H9 (cell line): Measurements from ENCODE around the gene TTC33. TPM values are rescaled to one million over a fixed set of nuclear protein-coding genes. Genes with fewer than 3 reads are reported as not detected.

ENCODE experiments used
- DNase-seq: peaks from one replicate; pipeline ENCODE4 v3.0.0-alpha.2; 2017
- H2AFZ ChIP-seq: one replicate; pipeline ENCODE4 v1.6.1; 2013; ENCODE audit warnings: mild to moderate bottlenecking, low read length, control low read depth, moderate library complexity
- H2AK5ac ChIP-seq: 2 replicates; pipeline ENCODE4 v1.6.1; 2013; ENCODE audit warnings: low read length, control low read depth, mixed read lengths; ENCODE audit not compliant: insufficient read length
- H2BK120ac ChIP-seq: one replicate; pipeline ENCODE4 v1.6.1; 2013; ENCODE audit warnings: low read depth, mild to moderate bottlenecking, low read length, control low read depth, inconsistent platforms; ENCODE audit not compliant: poor library complexity, severe bottlenecking
- H2BK12ac ChIP-seq: 2 replicates; pipeline ENCODE4 v1.6.1; 2013; ENCODE audit warnings: low read length, control low read depth, mixed read lengths, low read depth; ENCODE audit not compliant: insufficient read length
- H2BK15ac ChIP-seq: 2 replicates; pipeline ENCODE4 v1.6.1; 2013; ENCODE audit warnings: low read depth, low read length, control low read depth
- H2BK20ac ChIP-seq: one replicate; pipeline ENCODE4 v1.6.1; 2013; ENCODE audit warnings: low read depth, mild to moderate bottlenecking, low read length, control low read depth, inconsistent platforms; ENCODE audit not compliant: poor library complexity, severe bottlenecking
- H2BK5ac ChIP-seq: 2 replicates; pipeline ENCODE4 v1.6.1; 2013; ENCODE audit warnings: low read length, control low read depth, mixed read lengths; ENCODE audit not compliant: insufficient read length
- H3K14ac ChIP-seq: 2 replicates; pipeline ENCODE4 v1.6.1; 2013; ENCODE audit warnings: low read length, control low read depth; ENCODE audit not compliant: insufficient read depth
- H3K18ac ChIP-seq: 2 replicates; pipeline ENCODE4 v1.6.1; 2013; ENCODE audit warnings: low read depth, mild to moderate bottlenecking, mixed read lengths, low read length, control low read depth; ENCODE audit not compliant: insufficient read length
- H3K23ac ChIP-seq: 2 replicates; pipeline ENCODE4 v1.6.1; 2013; ENCODE audit warnings: low read length, control low read depth, mixed read lengths, low read depth; ENCODE audit not compliant: insufficient read length
- H3K23me2 ChIP-seq: 2 replicates; pipeline ENCODE4 v1.6.1; 2013; ENCODE audit warnings: low read depth, mild to moderate bottlenecking, mixed read lengths, low read length, control low read depth; ENCODE audit not compliant: insufficient read length, poor library complexity, severe bottlenecking
- H3K27ac ChIP-seq: 2 replicates; pipeline ENCODE4 v1.5.1; 2013; ENCODE audit warnings: low read length, control low read depth, mixed read lengths, low read depth; ENCODE audit not compliant: insufficient read length
- H3K27me3 ChIP-seq: 2 replicates; pipeline ENCODE4 v1.6.1; 2013; ENCODE audit warnings: low read length, control low read depth, inconsistent platforms; ENCODE audit not compliant: insufficient read depth
- H3K4ac ChIP-seq: 2 replicates; pipeline ENCODE4 v1.6.1; 2013; ENCODE audit warnings: low read depth, mild to moderate bottlenecking, control low read depth, inconsistent platforms, low read length, moderate library complexity
- H3K4me1 ChIP-seq: 2 replicates; pipeline ENCODE4 v1.6.1; 2013; ENCODE audit warnings: low read length, control low read depth, inconsistent platforms; ENCODE audit not compliant: insufficient read depth
- H3K4me2 ChIP-seq: 2 replicates; pipeline ENCODE4 v1.6.1; 2013; ENCODE audit warnings: low read length, control low read depth, mixed read lengths; ENCODE audit not compliant: insufficient read length, insufficient read depth
- H3K56ac ChIP-seq: 2 replicates; pipeline ENCODE4 v1.6.1; 2013; ENCODE audit warnings: low read depth, mild to moderate bottlenecking, mixed read lengths, low read length, control low read depth; ENCODE audit not compliant: insufficient read length
- H3K79me1 ChIP-seq: 2 replicates; pipeline ENCODE4 v1.6.1; 2013; ENCODE audit warnings: low read depth, mild to moderate bottlenecking, moderate library complexity, low read length, control low read depth, inconsistent platforms; ENCODE audit not compliant: insufficient read depth, poor library complexity, severe bottlenecking
- H3K79me2 ChIP-seq: 2 replicates; pipeline ENCODE4 v1.6.1; 2013; ENCODE audit warnings: low read length, control low read depth, inconsistent platforms; ENCODE audit not compliant: insufficient read depth
- H3K9ac ChIP-seq: 2 replicates; pipeline ENCODE4 v1.6.1; 2013; ENCODE audit warnings: low read length, control low read depth, mixed read lengths; ENCODE audit not compliant: insufficient read length; ENCODE audit errors: extremely low read depth
- H3K9me3 ChIP-seq: one replicate; pipeline ENCODE4 v1.6.1; 2013; ENCODE audit warnings: low read depth, low read length, inconsistent platforms; ENCODE audit not compliant: control insufficient read depth
- H3T11ph ChIP-seq: one replicate; pipeline ENCODE4 v1.6.1; 2013; ENCODE audit warnings: mild to moderate bottlenecking, low read length, control low read depth, inconsistent platforms
- H4K20me1 ChIP-seq: one replicate; pipeline ENCODE4 v1.6.1; 2013; ENCODE audit not compliant: control insufficient read depth, insufficient read length, insufficient read depth
- H4K5ac ChIP-seq: 2 replicates; pipeline ENCODE4 v1.6.1; 2013; ENCODE audit warnings: low read depth, mild to moderate bottlenecking, mixed read lengths, low read length, control low read depth; ENCODE audit not compliant: insufficient read length
- H4K8ac ChIP-seq: replicated peaks from 2 replicates; pipeline ENCODE4 v1.6.1; 2013; ENCODE audit warnings: low read length, control low read depth, mixed read lengths, low read depth; ENCODE audit not compliant: insufficient read length
- H4K91ac ChIP-seq: 2 replicates; pipeline ENCODE4 v1.6.1; 2013; ENCODE audit warnings: low read depth, mild to moderate bottlenecking, moderate library complexity, mixed read lengths, low read length, control low read depth; ENCODE audit not compliant: insufficient read length
- H3K27ac Mint-ChIP-seq, 3 experiments: 2 replicates in 2 of 3; 3 replicates in 1 of 3; pipeline ENCODE4 v1.8.0; 2020 to 2021; ENCODE audit warnings: mixed read lengths in 3 of 3, mild to moderate bottlenecking in 1 of 3, moderate library complexity in 1 of 3
- H3K27me3 Mint-ChIP-seq: 2 replicates; pipeline ENCODE4 v1.8.0; 2021; ENCODE audit warnings: low read depth, mild to moderate bottlenecking, moderate library complexity, mixed read lengths
- H3K36me3 Mint-ChIP-seq, 3 experiments: 2 replicates in 2 of 3; 3 replicates in 1 of 3; pipeline ENCODE4 v1.8.0; 2020 to 2021; ENCODE audit warnings: low read depth in 3 of 3, mixed read lengths in 3 of 3; ENCODE audit not compliant: insufficient read depth in 1 of 3
- H3K4me1 Mint-ChIP-seq, 2 experiments: 2 replicates each; pipeline ENCODE4 v1.8.0; 2020; ENCODE audit warnings: mixed read lengths in 2 of 2
- H3K4me3 Mint-ChIP-seq, 2 experiments: 2 replicates in 1 of 2; 3 replicates in 1 of 2; pipeline ENCODE4 v1.8.0; 2020 to 2021; ENCODE audit warnings: mild to moderate bottlenecking in 2 of 2, mixed read lengths in 2 of 2, moderate library complexity in 1 of 2
- H3K9me3 Mint-ChIP-seq, 2 experiments: 2 replicates in 1 of 2; 3 replicates in 1 of 2; pipeline ENCODE4 v1.8.0; 2020; ENCODE audit warnings: mild to moderate bottlenecking in 2 of 2, mixed read lengths in 2 of 2, moderate library complexity in 1 of 2
- CTCF ChIP-seq: fragments of 200-600 bp; sonication (generic); conservative IDR thresholded peaks from 3 replicates; pipeline ENCODE4 v1.8.0; 2021; ENCODE audit warnings: antibody characterized with exemption, mild to moderate bottlenecking
- WGBS: extraction: QIAGEN DNeasy Blood & Tissue Kit; methylation state at CpG from one replicate; pipeline ENCODE4 v1.1.7; 2013; ENCODE audit warnings: missing lambda C conversion rate, low lambda C conversion rate, mixed read lengths; ENCODE audit not compliant: insufficient read length; ENCODE audit errors: extremely low coverage; 5-methylcytosine and 5-hydroxymethylcytosine counted together
- total RNA-seq: library from RNA; stranded (reverse); gene quantifications from 2 replicates; pipeline ENCODE4 v1.2.1, GENCODE V29; 2021

Gene TTC33
- total RNA-seq, 1 experiment from 2014 or later: 7.3 TPM

GRCh38 chr5:40774623-40775022 is 18.9 kb upstream of the TTC33 start:
- no peak overlapping the region for H3K18ac ChIP-seq

More at GRCh38 chr5:40774623-40775022, 18.9 kb upstream of the TTC33 start:
- H3K36me3 Mint-ChIP-seq: peaks cover 10 to 40% (median 27%) of the 10 kb centered on the region in 3 experiments; a peak in 6 of 7 replicates
- no peak overlapping the region for H2BK120ac ChIP-seq
- no peak for DNase-seq
- H3K4ac ChIP-seq: no peak overlapping the region
- H2BK15ac ChIP-seq: no peak overlapping the region
- H2AFZ ChIP-seq: no peak overlapping the region
- no peak overlapping the region for H4K8ac ChIP-seq
- no peak overlapping the region for H3K14ac ChIP-seq
- H4K91ac ChIP-seq: no peak overlapping the region
- no peak overlapping the region for H3K23ac ChIP-seq
- no peak overlapping the region for H2BK20ac ChIP-seq
- no peaks in the 10 kb centered on the region for H3K9me3 Mint-ChIP-seq
- no peaks in the 10 kb centered on the region for H3K27me3 ChIP-seq
- H2AK5ac ChIP-seq: no peak overlapping the region
- H3K27ac ChIP-seq: no peak overlapping the region
- no peak overlapping the region for H2BK5ac ChIP-seq
- no peaks in the 10 kb centered on the region for H3K9me3 ChIP-seq
- H3K9ac ChIP-seq: no peak overlapping the region
- no peaks in the 10 kb centered on the region for H3K4me1 Mint-ChIP-seq
- no CpG with 5 or more reads among the region's 1 CpG for WGBS
- H3K4me2 ChIP-seq: no peak overlapping the region
- no peaks in the 10 kb centered on the region for H3K27me3 Mint-ChIP-seq
- no peak overlapping the region; a peak in 1 of 7 replicates for H3K27ac Mint-ChIP-seq
- no peak overlapping the region for H2BK12ac ChIP-seq
- no peak for TF ChIP-seq CTCF
- H3K79me1 ChIP-seq: no peaks in the 10 kb centered on the region
- H3T11ph ChIP-seq: no peak overlapping the region
- H4K20me1 ChIP-seq: no peaks in the 10 kb centered on the region
- H4K5ac ChIP-seq: no peak overlapping the region
- no peaks in the 10 kb centered on the region for H3K23me2 ChIP-seq
- H3K4me3 Mint-ChIP-seq: no peak overlapping the region
- H3K79me2 ChIP-seq: no peaks in the 10 kb centered on the region; the same call in 1 of the 2 replicates
- no peaks in the 10 kb centered on the region for H3K4me1 ChIP-seq
- no peak overlapping the region for H3K56ac ChIP-seq
